Ascending aorta (tissue), 2 donors: ENCODE measurements around the gene ZBTB16. TPM values are rescaled to one million over a fixed set of nuclear protein-coding genes. Genes with fewer than 3 reads are reported as not detected.

ENCODE experiments used
- DNase-seq, 2 donors: peaks; one replicate each; pipeline ENCODE4 v3.0.0-alpha.2; 2019; ENCODE audit warnings: low spot score in 2 of 2
- H3K27ac ChIP-seq, 2 donors: fragments of 200-600 bp; sonication (generic); one replicate each; pipeline ENCODE4 v1.5.1; 2016 to 2017; ENCODE audit warnings: mild to moderate bottlenecking in 1 of 2
- H3K27me3 ChIP-seq: fragments of 200-600 bp; sonication (generic); one replicate; pipeline ENCODE4 v1.5.1; 2017
- H3K36me3 ChIP-seq, 2 donors: fragments of 200-600 bp; sonication (generic); one replicate each; pipeline ENCODE4 v1.5.1; 2016
- H3K4me1 ChIP-seq, 2 donors: fragments of 200-600 bp; sonication (generic); one replicate each; pipeline ENCODE4 v1.5.1; 2016 to 2017; ENCODE audit warnings: mild to moderate bottlenecking in 1 of 2
- H3K4me3 ChIP-seq, 2 donors: fragments of 200-600 bp; sonication (generic); one replicate each; pipeline ENCODE4 v1.5.1; 2016 to 2017; ENCODE audit warnings: mild to moderate bottlenecking in 1 of 2
- H3K9me3 ChIP-seq, 2 donors: fragments of 200-600 bp; sonication (generic); one replicate each; pipeline ENCODE4 v1.5.1; 2016
- CTCF ChIP-seq, 3 experiments: fragments of 200-600 bp in 2 of 3; fragments of 450-650 bp in 1 of 3; sonication (generic) in 2 of 3; IDR thresholded peaks; one replicate each; pipeline ENCODE4 v1.5.1; 2016 to 2019; ENCODE audit warnings: antibody characterized with exemption in 3 of 3, mild to moderate bottlenecking in 1 of 3, moderate library complexity in 1 of 3
- intact Hi-C: fragments of 100-400 bp; cut with DNase I; formaldehyde crosslinking; loops from one replicate; pipeline ENCODE4 v1.15.1; 2023
- total RNA-seq: library from RNA; depleted of rRNA; stranded (reverse); fragments of >200 nt; gene quantifications from one replicate; pipeline ENCODE4 v1.1.0, GENCODE V29; 2016

ZBTB16 gene
- total RNA-seq, 1 donor from 2014 or later, result 344 TPM

GRCh38 chr11:114056409-114056808 lies 3.1 kb upstream of the ZBTB16 start:
- H3K4me3 ChIP-seq, result no peak overlapping the region
- no peak for TF ChIP-seq CTCF (IDR thresholded peaks at IDR 0.05)
- intact Hi-C loops, result loop anchor here (5.0 kb wide), 1 partner anchor 141 kb away; no protein-coding TSS in a partner anchor
- H3K27ac ChIP-seq, result no peak overlapping the region
- H3K27me3 ChIP-seq, result no peaks in the 10 kb centered on the region
- H3K4me1 ChIP-seq, result peaks cover 0 to 7% of the 10 kb centered on the region in 2 donors
- DNase-seq, result no peak
- H3K9me3 ChIP-seq, result no peaks in the 10 kb centered on the region
- H3K36me3 ChIP-seq, result peaks cover 11 to 16% of the 10 kb centered on the region in 2 donors

- peak overlapping the region in 1 of 2 donors; percentile 98 for H3K27ac ChIP-seq
- no peaks in the 10 kb centered on the region for H3K9me3 ChIP-seq
- H3K4me3 ChIP-seq, result no peak overlapping the region
- H3K36me3 ChIP-seq, result peaks cover 15 to 21% of the 10 kb centered on the region in 2 donors
- intact Hi-C loops, result loop anchor here (5.0 kb wide), 1 partner anchor 140 kb away; no protein-coding TSS in a partner anchor
- no peak for DNase-seq
- TF ChIP-seq CTCF (IDR thresholded peaks at IDR 0.05), result no peak
- peaks cover 0 to 7% of the 10 kb centered on the region in 2 donors for H3K4me1 ChIP-seq
- no peaks in the 10 kb centered on the region for H3K27me3 ChIP-seq
Measured at GRCh38 chr11:114057147-114057546, 2.4 kb upstream of the ZBTB16 start.

- intact Hi-C loops, result loop anchor here (1.0 to 5.0 kb wide), 5 partner anchors 21 to 203 kb away; no protein-coding TSS in a partner anchor
- H3K4me3 ChIP-seq, result no peak overlapping the region
- H3K27me3 ChIP-seq, result no peaks in the 10 kb centered on the region
- peak overlapping the region; percentile 97 to 98 for H3K27ac ChIP-seq
- H3K9me3 ChIP-seq, result no peaks in the 10 kb centered on the region
- no peak for TF ChIP-seq CTCF (IDR thresholded peaks at IDR 0.05)
- H3K4me1 ChIP-seq, result peaks cover 0 to 7% of the 10 kb centered on the region in 2 donors
- no peak for DNase-seq
- peaks cover 16 to 24% of the 10 kb centered on the region in 2 donors for H3K36me3 ChIP-seq
Measured at GRCh38 chr11:114057605-114058004, 1.9 kb upstream of the ZBTB16 start.

GRCh38 chr11:114058026-114058706 lies 1.3 kb upstream of the ZBTB16 start:
- DNase-seq, result peak in 1 of 2 donors; percentile 83
- Histone ChIP-seq H3K36me3 (peaks cover 20 to 30% of the 10 kb centered on the region in 2 donors), H3K9me3 (no peaks in the 10 kb centered on the region), H3K4me1 (peaks cover 0 to 8% of the 10 kb centered on the region in 2 donors), H3K4me3 (peak overlapping the region; percentile 87 to 99), H3K27ac (peak overlapping the region; percentile 97 to 98), H3K27me3 (no peaks in the 10 kb centered on the region)
- intact Hi-C loops, result loop anchor here (1.0 to 5.0 kb wide), 5 partner anchors 22 to 203 kb away; no protein-coding TSS in a partner anchor
- TF ChIP-seq CTCF (IDR thresholded peaks at IDR 0.05), result no peak

- no peak for TF ChIP-seq CTCF (IDR thresholded peaks at IDR 0.05)
- H3K27ac ChIP-seq, result peak overlapping the region; percentile 97 to 98
- peak overlapping the region; percentile 87 to 99 for H3K4me3 ChIP-seq
- no peaks in the 10 kb centered on the region for H3K9me3 ChIP-seq
- DNase-seq, result peak in 1 of 2 donors; percentile 80
- H3K27me3 ChIP-seq, result no peaks in the 10 kb centered on the region
- peaks cover 27 to 37% of the 10 kb centered on the region in 2 donors for H3K36me3 ChIP-seq
- intact Hi-C loops, result loop anchor here (1.0 to 5.0 kb wide), 5 partner anchors 23 to 202 kb away; no protein-coding TSS in a partner anchor
- peaks cover 3 to 15% of the 10 kb centered on the region in 2 donors for H3K4me1 ChIP-seq
Measured at GRCh38 chr11:114058871-114059277, 637 bp upstream of the ZBTB16 start.
